SK-N-MC (cell line): ENCODE measurements around the gene KCND2.

Source experiments
- EZH2 ChIP-seq: fragments of 200-600 bp; sonication (generic); IDR thresholded peaks from one replicate; pipeline ENCODE4 v1.6.1; 2017; ENCODE audit warnings: antibody characterized with exemption
- POLR2AphosphoS5 ChIP-seq: IDR thresholded peaks from 2 replicates; pipeline ENCODE4 v1.6.1; 2012; ENCODE audit warnings: mild to moderate bottlenecking, low read depth, low read length, borderline replicate concordance

DNA sequence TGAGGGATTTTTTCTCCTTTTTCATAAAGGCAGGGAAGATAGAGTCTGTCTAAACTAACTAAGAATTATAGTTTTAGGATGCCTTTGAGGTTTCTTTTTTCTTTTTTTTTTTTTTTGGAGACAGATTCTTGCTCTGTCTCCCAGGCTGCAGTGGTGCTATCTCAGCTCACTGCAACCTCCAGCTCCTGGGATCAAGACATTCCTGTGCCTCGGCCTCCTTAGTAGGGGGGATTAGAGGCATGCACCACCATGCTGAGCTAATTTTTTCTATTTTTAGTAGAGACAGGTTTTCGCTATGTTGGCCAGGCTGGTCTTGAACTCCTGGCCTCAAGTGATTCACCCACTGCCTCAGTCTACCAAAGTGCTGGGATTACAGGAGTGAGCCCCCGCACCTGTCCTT lies 239.7 kb downstream of the KCND2 start:
- TF ChIP-seq POLR2AphosphoS5 (no peak), EZH2 (no peak)
